GM10847 (cell line): Measurements from ENCODE around the gene RBM48.

Experiments used
- POLR2A ChIP-seq: IDR thresholded peaks from 2 replicates; pipeline ENCODE4 v1.6.1; 2011; ENCODE audit not compliant: insufficient read length; ENCODE audit errors: extremely low read depth

RBM48 gene

DNA sequence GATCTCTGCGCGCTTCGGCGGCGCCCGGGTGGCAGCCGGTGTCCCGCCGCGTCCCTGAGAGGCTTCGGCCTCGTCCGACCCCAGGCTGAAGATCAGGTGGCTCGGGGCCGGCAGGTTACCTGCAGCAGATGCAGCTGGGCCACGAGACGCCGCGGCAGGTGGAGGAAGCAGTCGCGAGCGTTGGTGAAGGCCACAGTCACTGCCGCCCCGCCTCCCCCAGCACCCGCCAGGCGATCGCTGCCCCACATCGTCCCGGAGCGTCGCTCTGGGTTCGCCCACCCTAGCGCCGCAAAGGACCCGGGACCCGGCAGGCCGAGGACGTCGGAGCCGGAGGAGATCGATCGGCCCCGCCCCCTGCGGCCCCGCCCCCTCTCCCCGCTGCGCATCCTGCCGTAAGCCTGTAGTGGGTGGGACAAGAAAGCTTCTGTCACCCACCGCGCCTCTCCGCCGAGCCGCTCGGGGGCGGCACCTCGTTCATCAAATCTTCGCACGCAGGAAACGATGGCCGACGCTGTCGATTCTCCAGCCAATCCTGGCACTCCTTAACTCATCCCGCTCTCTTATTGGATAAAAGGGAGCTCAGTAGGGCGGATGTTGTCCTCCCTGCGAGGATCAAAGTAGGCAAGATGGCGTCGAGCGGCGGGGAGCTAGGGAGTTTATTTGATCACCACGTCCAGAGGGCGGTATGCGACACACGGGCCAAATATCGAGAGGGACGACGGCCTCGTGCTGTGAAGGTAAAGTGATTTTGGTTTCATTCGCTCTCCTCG lies at the start of gene RBM48, which contains the start of gene PEX1:
Gene RBM48 (plus strand): TSS at position 608 of the 770 bp plus-strand sequence. CDS start 19 bp downstream, at position 627.
Gene PEX1 (minus strand): TSS at position 333 of the 770 bp plus-strand sequence. CDS start 85 bp downstream, at position 248.
- TF ChIP-seq POLR2A, result peak; percentile 51

GRCh38 chr7:92485267-92485892 lies 43.2 kb upstream of the RBM48 start:
- no peak for TF ChIP-seq POLR2A

GRCh38 chr7:92485974-92486373 lies 42.6 kb upstream of the RBM48 start:
- no peak for TF ChIP-seq POLR2A

- TF ChIP-seq POLR2A, result no peak
Observed at GRCh38 chr7:92487804-92488203, 40.8 kb upstream of the RBM48 start.

DNA sequence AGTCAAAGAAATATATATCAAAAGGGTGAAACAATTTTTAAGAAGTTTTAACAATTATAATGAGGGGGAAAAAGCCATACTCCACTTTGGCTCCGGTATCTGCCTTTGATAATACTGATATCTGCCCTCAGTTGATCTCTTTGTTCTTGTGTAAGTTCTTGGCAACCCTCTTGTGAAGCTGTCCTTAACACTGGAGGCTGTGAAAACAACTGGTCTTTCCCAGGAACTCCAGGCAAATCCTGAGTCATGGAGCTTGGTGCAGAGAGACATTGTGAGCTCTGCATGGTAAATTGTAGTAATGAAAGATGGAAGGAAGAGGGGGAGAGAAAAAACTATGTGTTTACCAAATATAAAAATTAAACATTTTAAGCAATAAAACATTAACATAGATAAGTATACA lies 39.0 kb upstream of the RBM48 start:
- no peak for TF ChIP-seq POLR2A

DNA sequence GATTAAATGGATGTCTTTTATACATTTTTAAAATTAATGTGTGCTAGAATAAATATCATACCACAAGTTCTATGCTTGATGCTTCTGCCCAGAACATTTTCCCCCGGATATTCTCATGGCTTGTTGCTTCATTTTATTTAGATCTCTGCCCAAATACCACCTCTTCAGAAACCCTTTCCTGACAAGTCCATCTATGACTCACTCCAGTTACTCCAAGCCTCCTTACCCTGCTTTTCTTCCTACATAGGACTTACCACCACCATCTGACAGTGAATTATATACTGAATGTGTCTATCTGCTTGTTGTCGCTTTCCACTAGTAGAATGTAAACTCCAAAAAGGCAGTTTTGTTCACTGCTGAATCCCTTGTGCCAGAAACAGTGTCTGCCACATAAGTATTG lies 31.7 kb upstream of the RBM48 start:
- no peak for TF ChIP-seq POLR2A

DNA sequence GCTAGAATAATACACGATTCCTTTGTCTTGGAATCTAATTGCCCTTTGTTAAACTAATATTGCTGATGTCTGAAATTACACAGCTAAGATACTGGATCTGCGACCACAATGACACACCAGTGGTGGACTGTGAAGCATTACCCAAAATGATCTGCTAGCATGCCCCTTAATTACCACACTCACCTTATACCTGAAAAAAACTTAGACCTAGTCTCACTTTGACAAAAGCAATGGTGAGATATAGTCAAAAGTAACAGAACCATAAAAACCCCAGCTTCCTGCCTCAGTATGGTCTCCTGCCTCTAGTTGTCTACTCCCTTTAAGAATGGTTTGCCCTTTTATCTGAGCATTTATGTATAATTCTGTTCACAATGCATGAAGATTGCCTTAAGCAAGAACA lies 30.0 kb upstream of the RBM48 start:
- no peak for TF ChIP-seq POLR2A

GRCh38 chr7:92503767-92504166 lies 24.8 kb upstream of the RBM48 start:
- no peak for TF ChIP-seq POLR2A

- no peak for TF ChIP-seq POLR2A
Observed at GRCh38 chr7:92504563-92504962, 24.0 kb upstream of the RBM48 start.

GRCh38 chr7:92506363-92506762 lies 22.2 kb upstream of the RBM48 start:
- no peak for TF ChIP-seq POLR2A

- no peak for TF ChIP-seq POLR2A
Observed at GRCh38 chr7:92508946-92509345, 19.6 kb upstream of the RBM48 start.

- no peak for TF ChIP-seq POLR2A
Observed at GRCh38 chr7:92513167-92513902, 15.3 kb upstream of the RBM48 start.

DNA sequence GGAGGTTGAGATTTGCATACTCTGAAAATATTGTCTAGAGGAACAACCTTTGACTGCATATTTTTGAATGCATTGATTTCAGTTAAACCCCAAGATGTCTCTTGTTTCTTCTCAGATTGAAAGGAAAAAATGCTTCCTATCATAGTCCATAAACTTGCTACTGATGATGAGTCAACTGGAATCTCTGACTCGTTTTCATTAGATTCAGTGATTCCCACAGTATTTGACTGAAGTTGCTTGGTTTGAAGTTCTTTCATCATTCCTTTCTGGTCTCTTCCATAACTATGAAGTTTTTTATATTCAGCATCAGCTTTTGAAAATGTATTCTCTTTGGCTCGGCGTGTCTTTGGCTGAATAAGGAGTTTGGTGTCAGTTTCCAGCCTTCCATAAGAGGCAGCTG lies 11.0 kb upstream of the RBM48 start:
- no peak for TF ChIP-seq POLR2A

DNA sequence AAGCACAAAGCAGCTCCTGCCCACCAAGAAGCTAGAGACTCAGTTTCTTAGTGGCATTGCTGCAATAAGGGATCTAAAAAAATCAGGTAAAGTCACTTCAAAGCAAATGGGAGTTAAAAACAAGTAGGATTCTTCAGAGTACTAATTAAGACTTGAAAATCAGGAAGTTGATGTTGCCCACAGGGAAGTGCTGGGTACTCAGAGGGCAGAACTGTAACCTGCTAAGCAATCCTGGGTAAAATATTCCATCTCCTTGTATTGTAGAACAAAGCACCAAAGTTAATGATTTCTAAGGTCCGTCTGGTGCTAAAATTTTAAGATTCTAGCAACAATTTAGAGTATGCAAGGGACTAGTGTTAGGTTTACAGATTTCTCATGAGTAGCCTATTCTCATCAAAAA lies 8.6 kb upstream of the RBM48 start:
- no peak for TF ChIP-seq POLR2A

DNA sequence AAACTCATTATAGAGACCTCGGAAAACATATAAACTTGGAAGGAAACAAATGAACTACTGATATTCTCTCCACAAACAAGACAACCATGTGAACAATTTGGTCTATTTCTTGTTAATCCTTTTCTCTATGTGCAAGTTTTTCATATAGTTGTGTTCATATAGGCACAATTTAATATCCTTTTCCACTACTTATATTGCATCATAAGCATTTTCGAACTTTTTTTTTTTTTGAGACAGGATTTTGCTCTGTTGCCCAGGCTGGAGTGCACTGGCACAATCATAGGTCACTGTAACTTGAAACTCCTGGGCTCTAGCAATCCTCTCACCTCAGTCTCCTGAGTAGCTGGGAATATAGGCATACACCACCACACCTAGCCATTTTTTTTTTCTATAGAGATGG lies 5.5 kb upstream of the RBM48 start:
- no peak for TF ChIP-seq POLR2A
